H9 (cell line): ENCODE data around the gene PLA2G4D. TPM values are rescaled to one million over a fixed set of nuclear protein-coding genes. Genes with fewer than 3 reads are reported as not detected.
A peak's percentile ranks its signal among the peaks of the same experiment; 100 is the strongest.

Experiments
- DNase-seq: peaks from one replicate; pipeline ENCODE4 v3.0.0-alpha.2; 2017
- H2AFZ ChIP-seq: one replicate; pipeline ENCODE4 v1.6.1; 2013; ENCODE audit warnings: mild to moderate bottlenecking, low read length, control low read depth, moderate library complexity
- H2AK5ac ChIP-seq: 2 replicates; pipeline ENCODE4 v1.6.1; 2013; ENCODE audit warnings: low read length, control low read depth, mixed read lengths; ENCODE audit not compliant: insufficient read length
- H2BK120ac ChIP-seq: one replicate; pipeline ENCODE4 v1.6.1; 2013; ENCODE audit warnings: low read depth, mild to moderate bottlenecking, low read length, control low read depth, inconsistent platforms; ENCODE audit not compliant: poor library complexity, severe bottlenecking
- H2BK12ac ChIP-seq: 2 replicates; pipeline ENCODE4 v1.6.1; 2013; ENCODE audit warnings: low read length, control low read depth, mixed read lengths, low read depth; ENCODE audit not compliant: insufficient read length
- H2BK15ac ChIP-seq: 2 replicates; pipeline ENCODE4 v1.6.1; 2013; ENCODE audit warnings: low read depth, low read length, control low read depth
- H2BK20ac ChIP-seq: one replicate; pipeline ENCODE4 v1.6.1; 2013; ENCODE audit warnings: low read depth, mild to moderate bottlenecking, low read length, control low read depth, inconsistent platforms; ENCODE audit not compliant: poor library complexity, severe bottlenecking
- H2BK5ac ChIP-seq: 2 replicates; pipeline ENCODE4 v1.6.1; 2013; ENCODE audit warnings: low read length, control low read depth, mixed read lengths; ENCODE audit not compliant: insufficient read length
- H3K14ac ChIP-seq: 2 replicates; pipeline ENCODE4 v1.6.1; 2013; ENCODE audit warnings: low read length, control low read depth; ENCODE audit not compliant: insufficient read depth
- H3K18ac ChIP-seq: 2 replicates; pipeline ENCODE4 v1.6.1; 2013; ENCODE audit warnings: low read depth, mild to moderate bottlenecking, mixed read lengths, low read length, control low read depth; ENCODE audit not compliant: insufficient read length
- H3K23ac ChIP-seq: 2 replicates; pipeline ENCODE4 v1.6.1; 2013; ENCODE audit warnings: low read length, control low read depth, mixed read lengths, low read depth; ENCODE audit not compliant: insufficient read length
- H3K23me2 ChIP-seq: 2 replicates; pipeline ENCODE4 v1.6.1; 2013; ENCODE audit warnings: low read depth, mild to moderate bottlenecking, mixed read lengths, low read length, control low read depth; ENCODE audit not compliant: insufficient read length, poor library complexity, severe bottlenecking
- H3K27ac ChIP-seq: 2 replicates; pipeline ENCODE4 v1.5.1; 2013; ENCODE audit warnings: low read length, control low read depth, mixed read lengths, low read depth; ENCODE audit not compliant: insufficient read length
- H3K27me3 ChIP-seq: 2 replicates; pipeline ENCODE4 v1.6.1; 2013; ENCODE audit warnings: low read length, control low read depth, inconsistent platforms; ENCODE audit not compliant: insufficient read depth
- H3K4ac ChIP-seq: 2 replicates; pipeline ENCODE4 v1.6.1; 2013; ENCODE audit warnings: low read depth, mild to moderate bottlenecking, control low read depth, inconsistent platforms, low read length, moderate library complexity
- H3K4me1 ChIP-seq: 2 replicates; pipeline ENCODE4 v1.6.1; 2013; ENCODE audit warnings: low read length, control low read depth, inconsistent platforms; ENCODE audit not compliant: insufficient read depth
- H3K4me2 ChIP-seq: 2 replicates; pipeline ENCODE4 v1.6.1; 2013; ENCODE audit warnings: low read length, control low read depth, mixed read lengths; ENCODE audit not compliant: insufficient read length, insufficient read depth
- H3K56ac ChIP-seq: 2 replicates; pipeline ENCODE4 v1.6.1; 2013; ENCODE audit warnings: low read depth, mild to moderate bottlenecking, mixed read lengths, low read length, control low read depth; ENCODE audit not compliant: insufficient read length
- H3K79me1 ChIP-seq: 2 replicates; pipeline ENCODE4 v1.6.1; 2013; ENCODE audit warnings: low read depth, mild to moderate bottlenecking, moderate library complexity, low read length, control low read depth, inconsistent platforms; ENCODE audit not compliant: insufficient read depth, poor library complexity, severe bottlenecking
- H3K79me2 ChIP-seq: 2 replicates; pipeline ENCODE4 v1.6.1; 2013; ENCODE audit warnings: low read length, control low read depth, inconsistent platforms; ENCODE audit not compliant: insufficient read depth
- H3K9ac ChIP-seq: 2 replicates; pipeline ENCODE4 v1.6.1; 2013; ENCODE audit warnings: low read length, control low read depth, mixed read lengths; ENCODE audit not compliant: insufficient read length; ENCODE audit errors: extremely low read depth
- H3K9me3 ChIP-seq: one replicate; pipeline ENCODE4 v1.6.1; 2013; ENCODE audit warnings: low read depth, low read length, inconsistent platforms; ENCODE audit not compliant: control insufficient read depth
- H3T11ph ChIP-seq: one replicate; pipeline ENCODE4 v1.6.1; 2013; ENCODE audit warnings: mild to moderate bottlenecking, low read length, control low read depth, inconsistent platforms
- H4K20me1 ChIP-seq: one replicate; pipeline ENCODE4 v1.6.1; 2013; ENCODE audit not compliant: control insufficient read depth, insufficient read length, insufficient read depth
- H4K5ac ChIP-seq: 2 replicates; pipeline ENCODE4 v1.6.1; 2013; ENCODE audit warnings: low read depth, mild to moderate bottlenecking, mixed read lengths, low read length, control low read depth; ENCODE audit not compliant: insufficient read length
- H4K8ac ChIP-seq: replicated peaks from 2 replicates; pipeline ENCODE4 v1.6.1; 2013; ENCODE audit warnings: low read length, control low read depth, mixed read lengths, low read depth; ENCODE audit not compliant: insufficient read length
- H4K91ac ChIP-seq: 2 replicates; pipeline ENCODE4 v1.6.1; 2013; ENCODE audit warnings: low read depth, mild to moderate bottlenecking, moderate library complexity, mixed read lengths, low read length, control low read depth; ENCODE audit not compliant: insufficient read length
- H3K27ac Mint-ChIP-seq, 3 experiments: 2 replicates in 2 of 3; 3 replicates in 1 of 3; pipeline ENCODE4 v1.8.0; 2020 to 2021; ENCODE audit warnings: mixed read lengths in 3 of 3, mild to moderate bottlenecking in 1 of 3, moderate library complexity in 1 of 3
- H3K27me3 Mint-ChIP-seq: 2 replicates; pipeline ENCODE4 v1.8.0; 2021; ENCODE audit warnings: low read depth, mild to moderate bottlenecking, moderate library complexity, mixed read lengths
- H3K36me3 Mint-ChIP-seq, 3 experiments: 2 replicates in 2 of 3; 3 replicates in 1 of 3; pipeline ENCODE4 v1.8.0; 2020 to 2021; ENCODE audit warnings: low read depth in 3 of 3, mixed read lengths in 3 of 3; ENCODE audit not compliant: insufficient read depth in 1 of 3
- H3K4me1 Mint-ChIP-seq, 2 experiments: 2 replicates each; pipeline ENCODE4 v1.8.0; 2020; ENCODE audit warnings: mixed read lengths in 2 of 2
- H3K4me3 Mint-ChIP-seq, 2 experiments: 2 replicates in 1 of 2; 3 replicates in 1 of 2; pipeline ENCODE4 v1.8.0; 2020 to 2021; ENCODE audit warnings: mild to moderate bottlenecking in 2 of 2, mixed read lengths in 2 of 2, moderate library complexity in 1 of 2
- H3K9me3 Mint-ChIP-seq, 2 experiments: 2 replicates in 1 of 2; 3 replicates in 1 of 2; pipeline ENCODE4 v1.8.0; 2020; ENCODE audit warnings: mild to moderate bottlenecking in 2 of 2, mixed read lengths in 2 of 2, moderate library complexity in 1 of 2
- CTCF ChIP-seq: fragments of 200-600 bp; sonication (generic); conservative IDR thresholded peaks from 3 replicates; pipeline ENCODE4 v1.8.0; 2021; ENCODE audit warnings: antibody characterized with exemption, mild to moderate bottlenecking
- WGBS: extraction: QIAGEN DNeasy Blood & Tissue Kit; methylation state at CpG from one replicate; pipeline ENCODE4 v1.1.7; 2013; ENCODE audit warnings: missing lambda C conversion rate, low lambda C conversion rate, mixed read lengths; ENCODE audit not compliant: insufficient read length; ENCODE audit errors: extremely low coverage; 5-methylcytosine and 5-hydroxymethylcytosine counted together
- total RNA-seq: library from RNA; stranded (reverse); gene quantifications from 2 replicates; pipeline ENCODE4 v1.2.1, GENCODE V29; 2021

Gene PLA2G4D
- total RNA-seq, 1 experiment from 2014 or later = 0.33 TPM

- no peak overlapping the region for H2BK20ac ChIP-seq
- peak; percentile 68 for DNase-seq
Observed at GRCh38 chr15:42059661-42060476, 34.5 kb downstream of the PLA2G4D start.

More at GRCh38 chr15:42059661-42060476, 34.5 kb downstream of the PLA2G4D start:
- H3K4ac ChIP-seq = no peak overlapping the region
- no peaks in the 10 kb centered on the region for H3K79me1 ChIP-seq
- Mint-ChIP-seq H3K27ac (no peak overlapping the region), H3K4me3 (no peak overlapping the region), H3K27me3 (peaks cover 16% of the 10 kb centered on the region), H3K4me1 (peaks cover 4 to 10% of the 10 kb centered on the region in 2 experiments), H3K36me3 (no peaks in the 10 kb centered on the region), H3K9me3 (no peaks in the 10 kb centered on the region; a peak in 2 of 5 replicates)
- no peaks in the 10 kb centered on the region for H3K79me2 ChIP-seq
- H3K4me1 ChIP-seq = no peaks in the 10 kb centered on the region
- no peaks in the 10 kb centered on the region for H3K9me3 ChIP-seq
- H4K5ac ChIP-seq = no peak overlapping the region
- no peak overlapping the region for H3K9ac ChIP-seq
- no peak overlapping the region for H2BK15ac ChIP-seq
- no peak overlapping the region for H2BK120ac ChIP-seq
- H2BK12ac ChIP-seq = no peak overlapping the region
- H3K18ac ChIP-seq = no peak overlapping the region
- no peak overlapping the region for H3K23ac ChIP-seq
- H3K14ac ChIP-seq = no peak overlapping the region
- no peak overlapping the region for H4K91ac ChIP-seq
- H3K27ac ChIP-seq = no peak overlapping the region
- no peak overlapping the region for H4K8ac ChIP-seq
- H3K56ac ChIP-seq = no peak overlapping the region
- no peak overlapping the region for H3T11ph ChIP-seq
- no peak overlapping the region for H2AK5ac ChIP-seq
- H2BK5ac ChIP-seq = no peak overlapping the region
- H2AFZ ChIP-seq = no peak overlapping the region
- H4K20me1 ChIP-seq = no peaks in the 10 kb centered on the region
- peak; percentile 94 for TF ChIP-seq CTCF
- no CpG with 5 or more reads among the region's 14 CpGs for WGBS
- no peak overlapping the region for H3K4me2 ChIP-seq
- H3K27me3 ChIP-seq = no peaks in the 10 kb centered on the region
- peaks cover 3% of the 10 kb centered on the region for H3K23me2 ChIP-seq
